GM19467 (cell line): ENCODE data around the gene MRPL43.

Experiments used
- ATAC-seq: cut with Tn5 transposase; IDR thresholded peaks from one replicate; pipeline ENCODE4 v1.9.1; 2021; ENCODE audit warnings: mild to moderate bottlenecking, moderate library complexity; ENCODE audit not compliant: unreplicated experiment

The MRPL43 gene

DNA sequence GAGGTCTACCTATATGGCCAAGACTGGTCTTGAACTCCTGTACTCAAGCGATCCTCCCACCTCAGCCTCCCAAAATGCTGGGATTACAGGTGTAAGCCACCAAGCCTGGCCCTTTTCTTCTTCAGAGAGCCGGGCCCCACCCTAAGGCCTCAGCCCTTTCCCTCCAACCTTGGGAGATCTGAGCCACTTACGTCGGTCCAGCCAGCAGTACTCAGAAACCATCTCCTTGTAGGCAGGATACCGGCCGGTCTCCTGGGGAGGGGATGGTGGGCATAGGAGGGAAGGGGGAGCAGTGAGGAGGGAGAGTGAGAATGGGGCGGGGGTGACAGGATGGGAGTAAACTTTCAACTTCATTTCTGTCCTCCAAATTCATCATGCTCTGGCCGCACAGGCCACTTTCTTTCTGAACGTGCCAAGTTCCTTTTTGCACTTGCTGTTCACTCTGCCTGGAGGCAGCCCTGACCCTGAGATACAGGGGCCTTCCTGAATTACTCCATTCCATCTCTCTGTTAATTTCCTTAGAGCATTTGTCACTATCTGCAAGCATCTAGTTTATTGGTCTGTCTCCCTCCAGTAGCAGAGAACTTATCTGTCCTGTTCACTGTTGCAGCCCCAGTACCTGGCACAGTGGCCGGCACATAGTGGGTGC is 33.3 kb upstream of the MRPL43 start:
- ATAC-seq, result no peak

DNA sequence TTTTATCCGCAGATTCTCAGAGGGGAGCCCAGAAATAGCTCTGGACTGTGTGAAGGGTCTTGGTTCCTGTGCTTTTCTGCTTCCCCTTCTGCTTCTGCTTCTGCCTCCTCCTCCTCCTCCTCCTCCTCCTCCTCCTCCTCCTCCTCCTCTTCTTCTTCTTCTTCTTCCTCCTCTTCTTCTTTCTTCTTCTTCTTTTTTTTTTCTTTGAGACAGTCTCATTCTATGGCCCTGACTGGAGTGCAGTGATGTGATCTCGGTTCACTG is 32.1 kb upstream of the MRPL43 start:
- ATAC-seq, result no peak

- ATAC-seq, result no peak
These were observed 31.5 kb upstream of the MRPL43 start for GRCh38 chr10:101018600-101019439.

GRCh38 chr10:101018118-101018599 is 30.9 kb upstream of the MRPL43 start:
- ATAC-seq, result no peak

GRCh38 chr10:101016814-101017213 is 29.5 kb upstream of the MRPL43 start:
- ATAC-seq, result no peak

DNA sequence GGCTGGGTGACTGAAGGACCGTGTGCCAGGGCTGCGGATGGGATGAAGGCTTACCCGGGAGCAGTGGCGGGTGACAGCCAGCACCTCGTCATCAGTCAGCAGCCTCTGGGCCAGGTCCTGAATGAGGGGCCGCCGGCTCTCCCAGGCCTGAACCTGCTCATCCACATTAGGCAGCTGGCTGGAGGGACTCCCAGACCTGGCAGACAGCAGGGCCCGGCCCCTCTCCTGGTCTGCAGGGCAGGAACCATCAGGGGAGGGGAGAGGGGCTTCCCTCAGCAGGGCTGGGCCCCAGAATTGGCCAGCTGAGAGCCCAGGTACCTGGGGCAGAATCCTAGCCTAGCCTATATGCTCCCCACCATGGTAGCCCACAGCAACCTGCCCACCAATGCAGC is 28.3 kb upstream of the MRPL43 start:
- ATAC-seq, result no peak

DNA sequence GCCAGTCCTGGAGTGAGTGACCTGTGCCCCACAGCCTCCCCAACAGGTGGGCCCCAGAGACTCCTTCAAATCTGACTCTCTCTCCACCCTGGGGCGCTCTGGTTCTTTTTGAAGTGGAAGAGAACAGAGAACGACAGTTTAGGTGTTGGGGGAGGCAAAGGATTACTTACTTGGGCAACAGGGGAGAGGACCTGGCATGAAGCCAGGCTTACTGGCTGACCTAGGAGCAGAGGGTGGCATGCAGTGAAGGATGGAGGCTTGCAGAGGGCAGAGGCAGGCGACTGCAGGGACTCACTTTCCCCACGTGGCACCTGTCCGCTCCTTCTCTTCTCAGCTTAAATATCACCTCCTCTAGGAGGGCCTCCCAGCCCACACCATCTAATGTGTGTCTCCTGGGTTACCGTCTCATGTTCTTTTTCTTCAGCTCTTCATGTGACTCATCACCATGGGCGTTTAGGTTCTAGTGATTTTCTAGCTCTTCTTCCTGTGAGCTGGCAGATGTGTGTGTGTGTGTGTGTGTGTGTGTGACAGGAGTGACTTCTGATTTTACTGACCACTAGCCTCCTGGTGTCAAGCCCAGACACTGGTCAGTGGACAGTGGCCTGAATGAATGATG is 27.8 kb upstream of the MRPL43 start:
- no peak for ATAC-seq

DNA sequence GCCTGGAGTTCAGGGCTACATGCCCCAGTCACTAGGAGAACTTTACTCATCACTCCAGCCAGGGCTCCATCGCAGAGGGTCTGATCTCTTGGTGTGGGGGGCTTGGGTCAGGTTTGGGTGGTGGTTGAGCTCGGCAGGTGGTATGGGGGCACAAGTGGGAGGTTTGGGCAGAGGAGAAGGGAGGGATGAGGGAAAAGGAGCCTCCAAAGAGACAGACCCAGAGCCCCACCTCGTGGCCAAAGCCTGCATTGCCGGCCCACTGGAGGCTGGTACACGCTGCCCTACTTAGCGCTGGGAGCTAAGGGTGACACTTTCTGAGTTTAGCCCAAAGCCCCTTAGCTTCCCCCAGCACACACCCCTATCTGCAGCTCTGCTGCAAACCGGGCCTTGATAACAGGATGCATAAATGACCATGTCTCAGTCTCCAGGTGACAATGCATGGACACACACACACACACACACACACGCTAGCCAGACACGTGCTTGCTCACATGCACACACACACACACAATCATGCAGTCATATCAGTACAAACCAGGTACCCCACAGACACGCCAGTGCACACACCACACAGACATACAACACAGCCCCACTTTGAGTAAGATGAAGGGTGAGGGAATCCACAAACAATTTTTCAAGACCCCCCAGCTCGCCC is 27.1 kb upstream of the MRPL43 start:
- ATAC-seq, result no peak

DNA sequence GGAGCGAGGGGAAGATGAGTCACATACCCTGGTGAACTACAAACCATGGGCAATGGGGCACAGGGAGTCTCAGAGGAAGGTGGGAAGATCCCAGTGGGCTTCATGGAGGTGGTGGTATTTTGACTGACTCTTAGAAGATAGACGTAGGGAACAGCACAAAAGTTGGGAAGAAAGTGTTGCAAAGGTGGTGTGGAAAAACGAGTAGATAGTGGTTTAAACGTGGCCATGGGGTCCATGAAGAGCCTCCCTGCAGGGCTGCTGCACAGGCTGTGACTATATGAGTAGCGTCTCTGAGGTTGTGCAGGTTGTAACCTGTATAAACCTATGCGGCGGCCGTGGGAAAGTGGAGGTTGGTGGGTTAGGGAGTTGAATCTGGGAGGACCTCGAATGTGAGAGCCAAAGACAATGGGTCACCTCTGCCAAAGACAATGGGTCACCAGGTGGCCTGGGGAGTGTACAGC is 26.1 kb upstream of the MRPL43 start:
- ATAC-seq, result no peak

- ATAC-seq, result peak; percentile 77
These were observed 25.4 kb upstream of the MRPL43 start for GRCh38 chr10:101012525-101013364.

DNA sequence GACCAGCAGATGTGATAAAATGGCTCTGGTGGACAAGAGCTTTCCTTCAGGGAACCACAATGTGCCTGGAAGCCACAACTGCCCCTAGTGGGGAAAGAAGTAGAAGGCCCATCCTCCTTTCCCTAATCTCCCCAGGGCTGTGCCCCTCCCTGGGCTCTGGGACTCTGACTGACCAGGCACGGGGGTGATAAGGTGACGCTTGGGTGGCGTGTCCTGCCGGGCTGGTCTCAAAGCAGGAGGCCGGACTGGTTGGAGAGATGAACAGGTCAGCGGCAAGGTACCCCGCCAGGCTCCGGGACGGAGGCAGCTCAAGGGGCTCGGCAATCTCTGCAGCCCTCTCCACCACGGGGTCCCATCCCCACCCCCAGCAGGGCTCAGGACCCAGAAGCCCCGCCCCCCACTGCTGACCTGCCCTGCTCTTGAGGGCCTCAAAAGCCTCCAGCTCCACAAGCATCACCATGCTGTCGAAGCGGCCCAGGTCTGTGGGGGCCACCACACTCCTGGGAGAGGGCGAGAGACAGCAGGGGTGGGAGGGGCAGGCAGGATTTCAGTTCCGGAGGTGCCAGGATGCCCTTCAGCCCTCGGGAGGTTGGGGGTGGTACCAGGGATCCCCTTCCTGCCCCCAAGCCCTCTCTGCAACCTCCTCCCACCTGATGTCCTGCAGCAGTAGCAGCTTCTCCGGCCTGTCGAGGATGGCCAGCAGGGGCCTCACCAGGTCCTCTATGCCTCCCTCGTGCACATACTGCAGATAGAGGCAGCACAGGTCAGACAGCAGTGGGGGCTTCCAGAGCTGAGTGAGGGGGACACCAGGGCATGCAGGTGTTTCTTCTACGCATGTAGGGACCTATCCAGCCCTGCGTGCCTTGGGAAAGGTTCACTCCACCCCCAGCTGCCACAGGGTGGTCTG is 24.5 kb upstream of the MRPL43 start:
- no peak for ATAC-seq

- no peak for ATAC-seq
These were observed 23.0 kb upstream of the MRPL43 start for GRCh38 chr10:101010329-101010728.

- no peak for ATAC-seq
These were observed 21.6 kb upstream of the MRPL43 start for GRCh38 chr10:101008823-101009423.

GRCh38 chr10:101007915-101008822 is 20.9 kb upstream of the MRPL43 start:
- no peak for ATAC-seq

DNA sequence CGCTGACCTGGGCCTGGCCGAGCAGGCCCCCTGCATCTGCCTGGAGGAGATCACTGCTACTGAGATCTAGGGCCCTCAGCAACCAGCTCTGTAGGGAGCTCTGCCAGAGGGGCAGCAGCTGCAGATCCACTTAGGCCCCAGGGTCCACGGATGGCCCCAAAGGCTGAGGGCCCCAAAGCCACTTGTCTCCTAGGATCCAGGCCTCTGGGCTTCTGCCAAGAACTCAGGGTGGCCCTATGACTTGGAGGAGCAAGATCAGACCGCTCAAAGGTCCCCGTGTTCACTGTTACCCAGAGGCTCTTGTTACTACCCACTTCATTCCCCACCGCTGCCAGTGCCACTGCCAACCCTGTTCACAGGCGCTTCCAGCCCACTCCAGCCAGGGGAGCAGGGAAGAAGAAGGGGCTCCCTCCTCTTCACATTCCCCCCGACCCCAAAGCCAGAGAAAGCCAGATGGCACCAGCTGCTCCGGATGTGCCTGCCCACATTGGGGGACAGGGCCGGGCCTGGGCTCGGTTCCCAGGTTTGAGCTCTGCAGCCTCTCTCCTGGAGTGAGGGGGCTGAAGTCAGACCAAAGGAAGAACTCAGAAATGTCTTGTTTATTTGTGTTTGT is 19.9 kb upstream of the MRPL43 start:
- ATAC-seq, result no peak

DNA sequence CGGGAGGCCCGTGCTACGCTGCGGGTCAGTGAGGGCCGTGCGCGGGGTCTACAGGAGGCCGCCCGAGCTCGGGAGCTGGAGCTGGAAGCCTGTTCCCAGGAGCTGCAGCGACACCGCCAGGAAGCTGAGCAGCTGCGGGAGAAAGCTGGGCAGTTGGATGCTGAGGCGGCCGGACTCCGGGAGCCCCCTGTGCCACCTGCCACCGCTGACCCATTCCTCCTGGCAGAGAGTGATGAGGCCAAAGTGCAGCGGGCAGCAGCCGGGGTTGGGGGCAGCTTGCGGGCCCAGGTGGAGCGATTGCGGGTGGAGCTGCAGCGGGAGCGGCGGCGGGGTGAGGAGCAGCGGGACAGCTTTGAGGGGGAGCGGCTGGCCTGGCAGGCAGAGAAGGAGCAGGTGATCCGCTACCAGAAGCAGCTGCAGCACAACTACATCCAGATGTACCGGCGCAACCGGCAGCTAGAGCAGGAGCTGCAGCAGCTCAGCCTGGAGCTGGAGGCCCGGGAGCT is 19.3 kb upstream of the MRPL43 start:
- ATAC-seq, result no peak

DNA sequence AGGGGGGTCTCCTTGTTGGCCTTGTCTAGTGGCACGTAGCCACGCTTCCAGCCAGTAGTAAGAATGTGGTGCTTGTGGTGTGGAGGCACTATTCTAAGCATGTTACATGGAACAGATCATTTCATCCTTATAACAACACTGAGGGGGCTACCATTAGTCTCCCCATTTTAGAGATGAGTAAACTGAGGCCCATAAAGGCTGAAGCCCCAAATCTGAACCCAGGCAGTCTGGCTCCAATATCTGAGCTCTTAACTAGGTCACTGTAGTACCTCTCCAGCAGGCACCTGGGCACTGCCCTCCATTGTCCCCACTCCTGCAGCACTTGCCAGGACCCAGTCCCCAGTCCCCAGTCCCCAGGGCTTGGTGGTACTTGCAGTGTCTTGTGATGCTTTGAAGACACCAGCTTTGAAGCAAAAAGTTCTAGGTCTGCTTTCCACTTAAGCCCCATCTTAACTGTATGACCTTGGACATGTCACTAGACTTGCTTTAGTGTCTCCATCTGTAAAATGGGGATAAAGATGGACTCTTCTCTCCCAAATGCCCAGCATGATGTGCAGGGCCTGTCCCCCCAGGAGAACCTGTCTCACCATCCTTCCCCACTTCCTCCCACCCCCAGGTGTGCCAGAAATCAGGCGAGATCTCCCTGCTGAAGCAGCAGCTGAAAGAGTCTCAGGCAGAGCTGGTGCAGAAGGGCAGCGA is 18.7 kb upstream of the MRPL43 start:
- ATAC-seq, result no peak
